GM12873 (cell line): Measurements from ENCODE around the gene PPM1H.

ENCODE experiments used
- CTCF ChIP-seq: IDR thresholded peaks from 2 replicates; pipeline ENCODE4 v1.5.1; 2012; ENCODE audit warnings: low read depth, mild to moderate bottlenecking, moderate library complexity, low read length, control low read depth; ENCODE audit not compliant: insufficient read depth; ENCODE audit errors: missing control alignments

The PPM1H gene

GRCh38 chr12:62803756-62804155 is 131.2 kb downstream of the PPM1H start:
- no peak for TF ChIP-seq CTCF

GRCh38 chr12:62802984-62803383 is 132.0 kb downstream of the PPM1H start:
- no peak for TF ChIP-seq CTCF

GRCh38 chr12:62802321-62802720 is 132.6 kb downstream of the PPM1H start:
- no peak for TF ChIP-seq CTCF

- no peak for TF ChIP-seq CTCF
Measured at GRCh38 chr12:62801796-62802195, 133.2 kb downstream of the PPM1H start.

GRCh38 chr12:62800707-62801400 is 134.1 kb downstream of the PPM1H start:
- TF ChIP-seq CTCF, result no peak

- no peak for TF ChIP-seq CTCF
Measured at GRCh38 chr12:62799766-62800406, 135.1 kb downstream of the PPM1H start.

GRCh38 chr12:62799126-62799736 is 135.7 kb downstream of the PPM1H start:
- TF ChIP-seq CTCF, result peak; percentile 93
